ENCODE measurements around the gene LHX6.
A peak's percentile ranks its signal among the peaks of the same experiment; 100 is the strongest.

Gene LHX6

DNA sequence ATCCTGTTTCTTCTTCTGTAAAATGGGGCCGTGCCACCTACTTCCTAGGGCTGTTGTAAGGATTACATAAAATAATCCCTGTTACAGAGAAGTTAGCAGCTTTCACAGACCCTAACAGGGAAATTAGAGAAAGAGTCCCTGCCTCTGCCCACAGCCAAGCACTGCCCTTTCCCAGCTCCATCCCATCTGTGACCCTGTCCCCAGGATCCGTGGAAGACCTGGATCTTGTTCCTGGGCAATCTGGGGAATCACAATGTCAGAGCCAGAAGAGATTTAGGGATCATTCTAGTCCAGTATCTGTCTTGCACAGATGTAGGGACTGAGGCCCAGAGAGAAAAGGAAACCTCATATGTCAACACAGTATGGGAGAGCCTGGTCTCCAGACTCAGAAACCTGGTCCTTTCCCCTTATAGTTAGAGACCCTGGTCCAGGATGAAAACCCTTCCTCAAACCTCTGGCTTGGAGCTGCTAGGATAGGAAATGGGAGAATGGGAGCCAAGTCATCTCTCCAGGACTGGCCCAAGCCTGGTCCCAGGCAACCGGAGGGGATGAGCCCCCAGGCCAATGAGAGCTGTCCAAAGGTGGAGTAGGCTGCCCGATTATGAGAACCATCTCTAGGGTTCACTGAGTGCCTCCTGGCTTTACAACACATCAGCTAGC is 12.5 kb downstream of the LHX6 start:
- DNase-seq (ENCODE audit: low read depth in 2 of 2) = no peak

DNA sequence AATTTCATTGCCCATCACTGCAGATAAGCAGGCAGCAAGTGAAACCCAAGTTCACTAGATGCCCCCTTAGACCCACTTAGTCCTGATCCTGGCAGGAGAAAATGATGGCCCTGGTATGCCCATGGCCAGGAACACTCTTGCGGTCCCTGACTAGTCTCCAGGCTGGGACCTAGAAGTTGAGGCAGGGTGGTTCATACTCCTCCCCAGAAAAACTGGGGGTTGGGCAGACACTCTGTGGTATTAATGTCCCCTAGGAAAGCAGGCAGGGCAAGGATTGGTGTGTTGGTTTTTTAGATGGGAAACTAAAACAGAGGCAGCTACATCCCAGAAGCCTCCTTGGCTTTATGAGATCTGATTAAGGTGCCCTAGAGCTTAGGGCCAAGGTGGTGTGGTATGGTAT is 13.1 kb downstream of the LHX6 start:
- no peak for DNase-seq (ENCODE audit: low read depth in 2 of 2)

DNA sequence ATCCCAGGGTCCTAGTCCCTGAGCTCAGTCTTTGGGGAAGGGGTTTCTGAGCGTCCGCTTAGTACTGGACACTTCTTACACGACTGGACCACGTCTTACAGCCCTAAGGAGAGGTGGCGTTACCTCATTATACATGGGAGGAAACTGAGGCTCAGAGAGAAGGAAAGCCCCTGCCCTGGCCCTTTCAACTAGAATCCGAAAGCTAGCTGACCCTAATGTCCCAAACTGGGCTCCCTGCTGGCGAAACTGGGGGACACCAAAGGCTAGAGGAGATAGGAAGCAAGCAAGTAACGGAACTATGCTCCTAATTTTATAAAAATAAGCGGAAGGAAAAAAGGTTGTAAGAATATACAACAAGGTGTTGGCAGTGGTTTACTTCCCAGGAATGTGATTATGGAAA is 14.2 kb downstream of the LHX6 start:
- DNase-seq (ENCODE audit: low read depth in 2 of 2) = no peak

DNA sequence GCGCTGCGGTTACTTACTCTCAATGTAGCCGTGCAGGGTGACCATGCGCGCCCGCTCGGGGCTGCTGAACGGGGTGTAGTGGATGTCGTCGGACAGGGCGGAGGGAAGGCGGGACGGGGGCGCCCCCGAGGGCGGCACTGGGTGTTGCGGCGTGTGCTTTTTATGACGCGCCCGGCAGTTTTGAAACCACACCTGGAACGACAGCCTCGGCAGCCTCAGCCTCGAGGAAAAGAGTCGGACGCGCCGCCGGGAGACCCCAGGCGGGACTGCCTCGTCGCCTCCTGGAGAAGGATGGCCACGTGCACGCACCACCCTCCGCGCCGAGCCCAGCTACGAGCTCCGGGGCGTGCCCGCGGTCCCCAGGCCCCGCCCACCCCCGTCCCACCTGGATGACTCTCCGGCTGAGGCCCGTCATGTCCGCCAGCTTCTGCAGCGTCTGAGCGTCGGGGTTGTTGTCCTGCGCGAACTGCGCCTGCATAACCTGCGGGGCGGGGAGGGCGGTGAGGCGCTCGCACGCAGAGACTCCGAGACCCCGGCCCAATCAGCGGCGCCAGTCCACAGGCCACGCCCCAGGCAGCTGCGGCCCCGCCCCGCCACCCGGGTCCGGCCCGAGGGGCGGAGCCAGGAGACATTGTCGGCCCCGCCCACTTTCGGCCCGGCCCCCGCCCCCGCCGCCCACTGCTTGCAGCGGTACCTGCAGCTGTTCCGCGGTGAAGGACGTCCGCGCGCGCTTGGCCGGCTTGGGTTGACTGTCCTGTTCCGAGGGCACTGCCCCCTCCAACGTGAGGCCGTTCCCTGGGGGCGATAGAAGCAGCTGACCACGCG is 15.0 kb downstream of the LHX6 start:
- no peak for DNase-seq (ENCODE audit: low read depth in 2 of 2)

DNA sequence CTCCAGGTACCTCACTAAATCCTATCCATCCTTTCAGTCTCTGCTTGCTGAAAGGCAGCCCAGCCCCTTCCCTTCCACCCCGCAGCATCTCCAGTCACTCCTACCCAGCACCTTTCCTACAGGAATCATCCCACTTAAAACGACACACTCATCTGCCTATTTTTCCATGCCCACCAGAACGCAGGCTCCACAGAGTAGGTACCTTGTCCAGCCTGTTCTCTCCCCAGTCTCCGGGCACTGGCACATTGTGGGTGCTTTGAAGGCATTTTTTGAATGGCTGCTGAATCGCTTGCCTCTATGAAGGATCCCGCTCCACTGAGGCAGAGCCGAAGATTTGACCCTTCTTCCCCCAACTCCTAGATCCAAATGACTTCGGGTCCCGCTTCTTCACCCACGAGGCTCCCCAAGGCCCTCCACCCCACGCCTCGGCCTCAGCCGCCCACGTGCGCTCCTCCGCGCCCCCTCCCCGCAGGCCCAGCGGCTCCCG is 15.6 kb downstream of the LHX6 start:
- no peak for DNase-seq (ENCODE audit: low read depth in 2 of 2)

DNA sequence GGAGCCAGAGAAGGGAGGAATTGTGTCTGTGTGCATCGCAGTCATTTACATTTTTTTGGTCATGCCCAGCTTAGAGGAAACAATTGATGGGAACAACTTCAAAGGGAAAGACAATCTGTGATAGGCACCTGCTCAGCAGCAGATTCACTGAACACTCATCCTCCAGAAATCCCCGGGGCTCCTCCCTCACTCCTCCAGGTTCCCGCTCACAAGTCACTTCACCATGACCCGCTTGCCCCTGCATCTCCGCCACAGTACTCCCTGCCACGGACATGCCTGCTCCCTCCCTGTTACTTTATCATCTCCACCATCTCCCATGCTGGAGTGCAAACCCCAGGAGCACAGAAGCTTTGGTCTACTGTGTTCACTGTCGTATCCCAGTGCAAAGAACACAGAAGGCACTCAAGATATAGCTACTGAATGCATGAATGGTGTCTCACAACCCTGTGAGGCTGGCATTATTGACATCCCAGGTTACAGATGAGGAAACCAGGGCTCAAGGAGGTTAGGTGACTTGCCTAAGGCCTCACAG is 16.2 kb downstream of the LHX6 start:
- no peak for DNase-seq (ENCODE audit: low read depth in 2 of 2)

DNA sequence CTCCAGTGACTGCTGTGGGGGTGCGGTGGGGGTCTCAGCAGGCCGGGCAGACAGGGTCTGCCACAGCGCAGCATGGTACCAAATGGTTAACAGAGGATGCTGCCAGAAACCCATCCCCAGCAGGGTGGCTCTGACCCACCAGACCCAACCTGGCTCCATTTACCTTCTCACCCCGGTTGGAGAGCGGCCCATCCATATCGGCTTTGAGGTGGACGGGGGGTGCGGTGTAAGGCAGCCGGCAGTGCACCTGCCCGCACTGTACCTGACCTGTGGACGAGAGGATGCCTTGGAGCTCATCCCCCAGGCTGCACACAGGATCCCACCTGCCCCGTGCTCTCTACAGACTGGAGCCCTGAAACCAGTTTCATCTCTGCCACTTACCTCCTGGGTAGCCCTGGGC is 19.3 kb downstream of the LHX6 start:
- DNase-seq (ENCODE audit: low read depth in 2 of 2) = no peak

DNA sequence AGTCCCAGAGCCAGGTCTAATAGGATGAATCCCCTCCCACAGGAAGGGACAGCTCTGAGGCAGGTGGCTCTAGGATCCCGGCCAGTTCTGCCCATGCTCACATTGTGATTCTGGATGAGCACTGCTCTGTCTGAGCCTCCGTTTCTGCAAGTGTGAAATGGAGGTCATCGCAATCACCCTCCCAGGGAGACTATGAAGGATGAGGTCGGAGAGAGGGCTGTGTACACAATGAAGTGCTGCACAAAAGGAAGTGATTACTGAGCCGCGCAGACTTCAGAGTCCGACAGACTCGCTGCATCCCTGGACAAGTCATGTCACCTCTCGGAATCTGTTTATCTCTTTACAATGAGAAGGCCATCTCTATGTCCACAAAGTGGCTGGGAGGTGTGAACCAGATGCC is 21.7 kb downstream of the LHX6 start:
- no peak for DNase-seq (ENCODE audit: low read depth in 2 of 2)

DNA sequence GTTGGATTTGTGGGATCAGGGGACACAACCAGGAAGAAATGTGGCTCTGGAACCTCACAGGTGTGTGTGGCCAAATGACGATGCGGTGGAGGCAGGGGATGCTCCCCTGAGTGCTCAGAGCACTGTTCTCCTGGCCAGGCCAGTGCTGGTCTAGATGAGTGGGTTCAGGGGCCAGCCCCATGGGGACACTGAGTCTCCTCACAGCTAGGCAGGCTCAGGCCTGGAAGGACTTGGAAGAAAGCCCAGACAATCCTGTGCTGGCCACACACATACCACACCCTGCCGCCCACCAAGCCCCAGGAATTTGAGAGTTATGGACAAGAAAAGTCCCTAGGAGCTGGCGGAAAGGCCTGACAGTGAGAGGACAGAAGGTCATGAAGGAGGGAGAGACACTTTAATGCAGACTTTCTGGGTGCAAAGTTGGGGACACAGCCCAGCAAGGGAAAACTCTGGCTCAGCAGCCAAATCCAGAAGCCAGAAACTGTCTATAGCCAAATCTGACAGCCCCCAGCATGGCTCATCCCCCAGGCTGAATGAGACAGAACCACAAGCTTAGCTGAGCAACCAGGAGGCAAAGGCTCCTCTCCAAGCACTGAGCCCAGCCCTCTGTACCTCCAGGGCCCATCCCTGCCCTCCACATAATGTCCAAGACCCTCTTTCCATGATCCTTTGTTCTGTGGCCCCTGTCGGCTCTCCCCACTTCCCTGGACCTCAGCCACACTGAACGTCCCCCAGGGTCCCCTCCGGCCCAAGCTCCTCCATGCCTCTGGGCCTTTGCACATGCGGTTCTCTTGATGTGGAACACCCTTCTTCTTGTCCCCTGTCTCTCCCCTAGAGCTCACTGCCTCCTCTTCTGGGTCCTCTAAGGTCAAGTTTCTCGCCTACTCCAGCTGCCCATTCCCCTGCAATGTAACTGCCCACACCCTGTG is 22.4 kb downstream of the LHX6 start:
- peak; percentile 39 to 42 for DNase-seq (ENCODE audit: low read depth in 2 of 2)

DNA sequence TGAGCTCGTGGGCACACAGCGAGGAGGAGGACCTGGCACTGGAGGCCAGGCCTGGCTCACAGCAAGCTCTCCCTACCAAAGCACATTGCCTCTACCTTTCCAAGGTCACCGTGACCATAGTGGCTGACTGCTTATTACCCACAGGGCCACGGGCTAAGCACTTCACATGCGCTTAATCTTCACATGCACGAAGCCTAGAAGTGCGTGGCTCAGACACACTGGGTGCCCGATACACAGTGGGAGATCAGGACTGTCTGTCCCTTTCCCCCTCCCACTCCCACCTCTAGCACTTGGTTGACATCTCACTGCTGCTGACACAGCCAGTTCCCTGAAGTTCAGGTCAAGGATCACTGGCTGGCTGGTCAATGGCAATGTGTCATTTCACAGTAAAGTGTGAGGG is 23.6 kb downstream of the LHX6 start:
- DNase-seq (ENCODE audit: low read depth in 2 of 2) = no peak

DNA sequence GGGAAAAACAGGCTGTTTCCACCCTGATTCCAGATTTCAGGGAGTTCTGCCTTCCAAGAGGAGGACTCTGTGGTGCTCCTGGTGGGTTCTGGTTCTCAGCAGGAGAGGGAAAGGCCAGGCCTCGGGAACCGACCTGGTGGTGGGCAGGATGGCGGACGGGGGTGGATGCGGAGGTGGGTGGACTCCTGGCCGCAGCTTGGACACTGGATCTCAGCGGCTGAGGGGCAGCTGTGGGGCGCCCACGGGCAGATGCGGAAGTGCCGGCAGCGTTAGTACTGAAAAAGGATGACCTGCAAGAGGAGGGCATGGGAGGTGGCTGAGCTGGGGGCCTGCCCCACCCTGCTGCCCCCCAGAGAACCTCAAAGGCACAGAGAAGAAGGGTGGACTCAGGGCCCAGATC is 24.3 kb downstream of the LHX6 start:
- no peak for DNase-seq (ENCODE audit: low read depth in 2 of 2)

DNA sequence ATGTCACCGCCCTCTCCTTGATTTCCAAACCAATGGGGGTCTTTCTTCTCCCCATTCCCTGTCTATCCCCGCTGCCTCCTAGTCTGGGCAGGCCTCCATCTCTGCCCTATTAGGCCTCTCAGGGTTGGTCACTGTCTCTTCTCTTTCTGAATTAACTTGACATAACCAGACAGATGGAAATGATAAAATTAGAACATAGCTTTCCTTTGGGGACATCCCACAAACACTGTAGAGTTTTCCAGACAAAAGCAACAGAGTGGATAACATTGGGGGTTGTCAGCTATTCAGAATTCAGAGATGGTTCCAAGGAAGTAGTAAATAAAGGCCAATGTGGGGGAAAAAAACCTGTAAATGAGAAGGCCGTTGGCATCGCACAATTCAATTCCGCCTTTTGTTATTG is 24.7 kb downstream of the LHX6 start:
- no peak for DNase-seq (ENCODE audit: low read depth in 2 of 2)

DNA sequence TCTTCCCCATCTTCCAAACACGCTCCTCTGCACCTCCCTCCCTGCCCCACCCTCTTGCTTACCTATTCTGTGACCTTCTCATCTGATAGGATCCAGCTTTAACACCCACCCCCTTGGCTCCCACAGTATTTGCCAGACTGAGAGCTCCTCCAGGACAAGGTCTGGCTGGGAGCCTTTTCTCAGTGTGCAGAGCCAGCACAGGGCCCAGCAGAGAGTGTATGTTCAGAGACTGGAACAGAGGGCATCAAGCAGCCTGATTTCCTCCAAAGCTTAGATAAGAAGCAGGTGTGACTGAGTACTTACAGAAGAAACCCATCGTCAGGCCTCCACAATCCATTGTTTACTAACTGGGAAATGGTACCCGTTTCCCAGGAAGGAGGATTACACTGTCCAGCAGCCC is 26.6 kb downstream of the LHX6 start:
- no peak for DNase-seq (ENCODE audit: low read depth in 2 of 2)

DNA sequence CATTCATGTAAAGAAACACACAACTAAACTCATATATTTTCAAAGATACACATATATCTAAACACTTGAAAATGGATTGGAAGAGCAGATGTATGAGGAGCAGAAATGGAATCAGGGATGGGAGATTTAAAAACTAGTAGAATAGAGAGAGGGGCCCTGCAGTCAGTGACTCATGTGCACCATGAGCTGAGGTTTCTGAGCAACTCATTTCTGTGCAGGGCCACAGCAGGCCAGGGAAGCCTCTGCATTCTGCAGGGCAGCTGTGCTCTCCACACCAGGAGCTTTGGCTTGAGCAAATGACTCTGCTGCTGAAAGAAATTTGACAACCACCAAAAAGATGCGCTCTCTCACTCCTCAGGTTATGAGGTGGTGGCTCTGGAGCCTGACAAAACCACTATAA is 27.1 kb downstream of the LHX6 start:
- no peak for DNase-seq (ENCODE audit: low read depth in 2 of 2)

DNA sequence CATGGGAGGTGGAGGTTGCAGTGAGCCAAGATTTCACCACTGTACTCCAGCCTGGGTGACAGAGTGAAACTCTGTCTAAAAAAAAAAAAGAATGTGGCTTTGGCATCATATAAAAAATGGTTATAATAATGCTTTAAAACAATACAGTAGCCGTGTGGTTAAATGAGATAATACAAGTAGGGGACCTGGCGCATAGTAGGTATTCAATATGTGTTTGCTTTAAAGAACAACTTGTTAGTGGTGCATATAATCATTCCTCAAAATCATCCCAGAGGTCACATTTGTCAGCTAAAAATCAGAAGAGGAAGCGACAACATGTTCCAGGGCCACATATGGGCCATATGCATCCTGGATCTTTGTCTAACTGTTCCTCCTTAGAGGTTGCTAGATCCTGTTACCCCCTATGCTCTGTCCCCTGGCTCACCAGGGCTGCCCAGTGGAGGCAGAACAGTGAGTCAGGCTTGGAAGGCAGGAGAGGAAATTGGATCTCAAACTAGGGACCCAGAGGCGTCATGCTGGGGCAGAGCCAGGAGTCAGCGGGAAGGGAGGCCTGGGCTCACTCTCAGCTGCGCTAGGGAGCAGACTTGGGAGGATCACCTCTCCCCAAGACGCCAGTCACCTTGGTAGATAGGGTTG is 27.7 kb downstream of the LHX6 start:
- DNase-seq (ENCODE audit: low read depth in 2 of 2) = no peak

DNA sequence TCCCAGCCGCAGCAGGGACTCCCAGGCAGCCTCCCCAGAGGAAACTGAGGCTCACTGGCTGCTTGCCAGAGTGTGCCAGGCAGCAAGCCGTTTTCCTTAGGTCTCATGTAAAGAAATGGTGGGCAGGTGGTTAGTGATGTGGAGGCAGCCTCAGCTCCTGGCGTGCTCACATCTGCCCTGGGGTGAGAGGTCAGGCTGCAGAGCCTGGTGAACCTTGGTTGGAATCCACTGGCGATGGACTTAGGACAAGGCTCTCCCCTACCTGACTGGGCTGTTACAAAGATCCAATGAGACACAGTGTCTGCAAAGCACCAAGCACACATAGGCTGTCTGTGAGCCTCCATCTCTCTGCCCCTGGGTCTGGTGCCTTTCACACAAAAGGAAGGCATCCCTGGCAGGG is 30.9 kb downstream of the LHX6 start:
- no peak for DNase-seq (ENCODE audit: low read depth in 2 of 2)

DNA sequence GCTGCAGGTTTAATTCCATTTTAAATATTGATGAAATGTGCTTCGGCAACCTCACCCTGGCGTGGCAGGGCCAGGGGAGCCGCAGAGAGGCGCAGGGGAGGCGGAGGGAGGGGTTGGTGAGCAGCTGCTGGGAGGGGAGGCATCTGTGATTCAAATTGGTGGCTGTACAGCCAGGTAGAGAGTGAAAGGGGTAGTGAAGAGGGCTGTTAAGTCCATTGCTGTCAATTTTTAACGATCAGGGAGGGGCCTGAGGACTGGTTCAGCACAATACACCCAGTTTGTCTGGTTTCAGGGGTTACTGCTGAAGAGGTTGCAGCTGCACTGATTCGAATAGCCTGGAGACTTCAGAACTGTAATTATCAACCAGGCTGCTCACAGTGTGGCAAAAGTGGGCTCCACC is 31.3 kb downstream of the LHX6 start:
- no peak for DNase-seq (ENCODE audit: low read depth in 2 of 2)

DNA sequence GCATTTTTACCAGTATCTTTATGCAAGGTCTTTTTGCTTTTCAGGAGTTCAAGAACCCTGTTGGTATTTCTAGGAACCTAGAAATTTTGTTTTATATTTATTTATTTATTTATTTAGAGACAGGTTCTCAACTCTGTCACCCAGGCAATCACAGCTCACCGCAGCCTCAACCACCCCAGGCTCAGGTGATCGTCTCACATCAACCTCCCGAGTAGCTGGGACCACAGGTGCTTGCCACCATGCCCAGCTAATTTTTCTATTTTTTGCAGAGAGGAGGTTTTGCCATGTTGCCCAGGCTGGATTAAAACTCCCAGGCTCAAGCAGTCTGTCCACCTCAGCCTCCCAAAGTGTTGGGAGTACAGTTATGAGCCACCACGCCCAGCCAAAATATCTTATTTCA is 32.9 kb downstream of the LHX6 start:
- no peak for DNase-seq (ENCODE audit: low read depth in 2 of 2)

DNA sequence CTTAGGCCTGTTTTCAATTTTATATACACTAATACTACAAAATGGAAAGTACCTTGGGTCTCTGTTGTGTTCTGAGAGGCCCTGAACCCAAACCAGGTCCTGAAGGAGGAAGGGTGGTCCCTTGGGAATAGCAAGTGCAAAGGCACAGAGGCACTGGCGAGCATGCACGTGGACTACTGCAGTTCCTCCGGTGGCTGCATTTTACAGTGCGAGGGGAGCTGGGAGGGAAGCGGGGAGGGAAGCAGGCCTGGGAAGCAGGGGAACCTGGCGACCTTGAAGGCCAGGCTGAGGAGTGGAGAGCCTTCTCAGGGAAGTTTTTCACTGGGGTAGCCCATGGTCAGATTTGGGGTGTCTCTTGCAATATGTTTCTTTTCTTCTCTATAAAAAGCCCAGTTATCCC is 35.1 kb downstream of the LHX6 start:
- no peak for DNase-seq (ENCODE audit: low read depth in 2 of 2)

DNA sequence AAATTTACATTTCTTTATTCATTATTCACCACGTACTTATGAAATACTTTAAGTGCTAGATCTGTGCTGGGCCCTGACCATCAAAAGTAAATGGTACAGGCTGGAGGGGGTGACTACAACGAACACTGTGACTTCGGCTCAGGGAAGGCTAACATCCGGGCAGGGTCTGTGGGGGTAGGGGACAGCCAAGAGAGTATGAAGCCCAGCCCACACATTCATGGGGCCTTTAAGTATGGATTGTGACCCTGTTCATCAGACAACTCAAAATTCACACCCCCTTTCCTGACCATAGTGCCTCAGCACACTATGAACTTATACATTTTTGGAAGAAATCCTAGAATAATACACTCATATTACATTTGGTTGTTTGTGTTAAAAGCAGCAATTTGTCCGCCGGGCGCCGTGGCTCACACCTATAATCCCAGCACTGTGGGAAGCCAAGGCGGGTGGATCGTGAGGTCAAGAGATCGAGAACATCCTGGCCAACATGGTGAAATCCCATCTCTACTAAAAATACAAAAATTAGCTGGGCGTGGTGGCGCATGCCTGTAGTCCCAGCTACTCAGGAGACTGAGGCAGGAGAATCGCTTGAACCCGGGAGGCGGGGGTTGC is 35.7 kb downstream of the LHX6 start:
- DNase-seq (ENCODE audit: low read depth in 2 of 2) = no peak

DNA sequence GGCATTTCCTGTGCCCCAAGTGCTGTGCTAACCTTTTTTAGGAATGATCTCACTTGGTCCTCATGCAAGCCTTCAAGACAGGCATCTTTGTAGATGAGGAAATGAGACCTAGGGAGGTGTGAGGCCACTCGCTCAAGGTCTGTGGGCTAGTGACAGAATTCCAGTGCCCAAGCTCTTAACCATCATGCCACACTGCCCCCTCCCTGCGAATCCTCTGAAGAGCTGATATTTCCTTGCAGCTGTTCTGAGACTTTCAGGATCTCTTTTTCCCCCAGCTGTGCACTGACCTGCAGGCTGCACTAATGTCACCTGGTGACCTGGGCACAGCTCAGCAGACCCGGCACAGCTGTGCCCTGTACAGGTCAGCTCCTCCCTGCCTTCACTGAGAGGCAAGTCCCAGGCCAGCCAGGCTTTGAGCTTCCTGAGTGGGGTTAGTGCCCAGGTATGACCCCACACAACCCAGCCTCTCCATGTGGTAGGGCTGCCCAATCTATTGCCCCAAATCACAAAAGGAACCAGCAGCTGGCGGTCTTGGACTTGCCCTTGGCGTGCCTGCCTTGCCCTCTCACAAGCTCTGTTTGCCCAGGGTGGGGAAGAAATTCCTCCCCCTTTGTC is 36.4 kb downstream of the LHX6 start:
- DNase-seq (ENCODE audit: low read depth in 2 of 2) = no peak

Measured in fibroblast of skin of left quadriceps (primary cell).